Pancreas (tissue), 10 donors: ENCODE data around the gene OGFR. TPM values are rescaled to one million over a fixed set of nuclear protein-coding genes. Genes with fewer than 3 reads are reported as not detected.

ENCODE experiments used
- ATAC-seq, 4 donors: fragments of 200-7000 bp; cut with Tn5 transposase; one replicate each; pipeline versions ENCODE4 v1.8.0 to v1.9.1; 2020; ENCODE audit warnings: mild to moderate bottlenecking in 4 of 4, moderate library complexity in 4 of 4
- DNase-seq, 6 donors: peaks; one replicate each; pipeline ENCODE4 v3.0.0-alpha.2; 2020
- FAIRE-seq: peaks from 2 replicates; lab custom pipeline; 2012; peaks lifted over from hg19 to GRCh38; lab: Jason Lieb, UNC
- H3K27ac ChIP-seq, 4 donors: fragments of 200-600 bp; sonication (generic); 1 replicate in 3 of 4; 2 replicates in 1 of 4; pipeline versions ENCODE4 v1.5.0 to v1.8.0; 2020
- H3K27me3 ChIP-seq, 4 donors: fragments of 200-600 bp; one replicate each; pipeline ENCODE4 v1.8.0; 2021
- H3K36me3 ChIP-seq, 3 donors: fragments of 200-600 bp; sonication (generic) in 1 of 3; one replicate each; pipeline versions ENCODE4 v1.5.0 to v1.8.0; 2020 to 2021
- H3K4me1 ChIP-seq, 3 donors: fragments of 200-600 bp; one replicate each; pipeline ENCODE4 v1.8.0; 2021
- H3K4me3 ChIP-seq, 4 donors: fragments of 200-600 bp; sonication (generic) in 2 of 4; one replicate each; pipeline versions ENCODE4 v1.5.0 to v1.8.0; 2020 to 2021
- H3K9me3 ChIP-seq, 4 donors: fragments of 200-600 bp; one replicate each; pipeline ENCODE4 v1.8.0; 2021
- WGBS, 2 donors: extraction: QIAGEN DNeasy Blood & Tissue Kit; methylation state at CpG; one replicate each; pipeline ENCODE4 v1.1.7; 2013; 5-methylcytosine and 5-hydroxymethylcytosine counted together
- intact Hi-C, 3 donors: fragments of 100-400 bp; cut with DNase I; formaldehyde crosslinking; loops; one replicate each; pipeline versions ENCODE4 v1.11.1 to v1.14.2; 2022
- polyA plus RNA-seq, 2 donors: library from polyadenylated mRNA; stranded (reverse); fragments of 200-250 nt; gene quantifications; one replicate each; pipeline ENCODE4 v1.2.3, GENCODE V29; 2013
- total RNA-seq, 6 donors: library from RNA; stranded (reverse); fragmentation: NEBNext Ultra II Directional in 4 of 6; extraction: Animal tissue kit (Norgen Biotek cat#: 25700) in 4 of 6; gene quantifications; one replicate each; pipeline versions ENCODE4 v1.2.1 to v1.2.4, GENCODE V29; 2021 to 2023
- TF ChIP-seq, protein P1 (sequence below), 4 donors: fragments of 200-600 bp; sonication (generic) in 3 of 4; IDR thresholded peaks; one replicate each; pipeline versions ENCODE4 v1.5.0 to v1.8.0; 2021; ENCODE audit warnings: antibody characterized with exemption in 4 of 4
- donor health status: healthy with polysubstance abuse.
- donor health status: DM: no; HTN: no; CAD: no; lungs with moderate emphysema.
- donor health status: DM: no; HTN: no; CAD: no.
- donor health status: control.
- donor health status: control.
- donor health status: Bipolar disorder and iron deficiency.
- donor health status: DM: yes; HTN: yes; CAD: no.
- donor health status: DM: no; HTN: no; CAD: no.
- donor health status: DM: no; HTN: no; CAD: no.
- donor health status: DM: yes; HTN: yes; CAD: no.

Gene OGFR
- total and polyA plus RNA-seq, 8 donors, result 18.1 to 79.5 (median 23.0) TPM

DNA sequence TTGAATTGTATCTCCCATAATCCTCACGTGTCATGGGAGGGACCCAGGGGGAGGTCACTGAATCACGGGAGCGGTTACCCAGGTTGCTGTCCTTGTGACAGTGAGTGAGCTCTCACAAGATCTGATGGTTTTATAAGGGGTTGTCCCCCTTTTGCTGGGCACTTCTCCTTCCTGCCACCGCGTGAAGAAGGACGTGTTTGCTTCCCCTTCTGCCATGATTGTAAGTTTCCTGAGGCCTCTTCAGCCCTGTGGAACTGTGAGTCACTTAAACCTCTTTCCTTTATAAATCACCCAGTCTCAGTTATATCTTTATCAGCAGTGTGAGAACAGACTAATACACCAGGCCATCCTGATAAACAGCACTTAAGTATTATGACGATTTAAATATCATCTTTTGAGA lies 17.3 kb upstream of the OGFR start:
- ATAC-seq (no peak), FAIRE-seq (no peak)
- intact Hi-C loops, result loop anchor here in 2 of 3 donors (5.0 to 10.0 kb wide), 3 partner anchors 103 to 283 kb away; no protein-coding TSS in a partner anchor

GRCh38 chr20:62787866-62788265 lies 16.8 kb upstream of the OGFR start:
- H3K27me3 ChIP-seq, result no peaks in the 10 kb centered on the region
- no peak overlapping the region for H3K4me3 ChIP-seq
- FAIRE-seq (no peak), ATAC-seq (no peak), DNase-seq (no peak)
- WGBS, 2 donors, result 54 to 74% methylated on average over 5 of the region's 5 CpGs
- no peaks in the 10 kb centered on the region for H3K4me1 ChIP-seq
- H3K9me3 ChIP-seq, result no peaks in the 10 kb centered on the region
- TF ChIP-seq, protein P1, sequence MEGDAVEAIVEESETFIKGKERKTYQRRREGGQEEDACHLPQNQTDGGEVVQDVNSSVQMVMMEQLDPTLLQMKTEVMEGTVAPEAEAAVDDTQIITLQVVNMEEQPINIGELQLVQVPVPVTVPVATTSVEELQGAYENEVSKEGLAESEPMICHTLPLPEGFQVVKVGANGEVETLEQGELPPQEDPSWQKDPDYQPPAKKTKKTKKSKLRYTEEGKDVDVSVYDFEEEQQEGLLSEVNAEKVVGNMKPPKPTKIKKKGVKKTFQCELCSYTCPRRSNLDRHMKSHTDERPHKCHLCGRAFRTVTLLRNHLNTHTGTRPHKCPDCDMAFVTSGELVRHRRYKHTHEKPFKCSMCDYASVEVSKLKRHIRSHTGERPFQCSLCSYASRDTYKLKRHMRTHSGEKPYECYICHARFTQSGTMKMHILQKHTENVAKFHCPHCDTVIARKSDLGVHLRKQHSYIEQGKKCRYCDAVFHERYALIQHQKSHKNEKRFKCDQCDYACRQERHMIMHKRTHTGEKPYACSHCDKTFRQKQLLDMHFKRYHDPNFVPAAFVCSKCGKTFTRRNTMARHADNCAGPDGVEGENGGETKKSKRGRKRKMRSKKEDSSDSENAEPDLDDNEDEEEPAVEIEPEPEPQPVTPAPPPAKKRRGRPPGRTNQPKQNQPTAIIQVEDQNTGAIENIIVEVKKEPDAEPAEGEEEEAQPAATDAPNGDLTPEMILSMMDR (IDR thresholded peaks at IDR 0.05), result no peak
- H3K36me3 ChIP-seq, result no peaks in the 10 kb centered on the region
- intact Hi-C loops, result loop anchor here in 2 of 3 donors (5.0 to 10.0 kb wide), 3 partner anchors 103 to 283 kb away; no protein-coding TSS in a partner anchor
- H3K27ac ChIP-seq, result no peak overlapping the region

More for the DNA sequence above, 17.3 kb upstream of the OGFR start:
- no peaks in the 10 kb centered on the region for H3K27me3 ChIP-seq
- TF ChIP-seq, protein P1 (IDR thresholded peaks at IDR 0.05), result no peak
- no peak overlapping the region for H3K27ac ChIP-seq
- no peaks in the 10 kb centered on the region for H3K4me1 ChIP-seq
- H3K9me3 ChIP-seq, result no peaks in the 10 kb centered on the region
- no peaks in the 10 kb centered on the region for H3K36me3 ChIP-seq
- 51 to 64% methylated on average over 7 of the region's 7 CpGs for WGBS, 2 donors
- DNase-seq, result no peak
- H3K4me3 ChIP-seq, result no peak overlapping the region

DNA sequence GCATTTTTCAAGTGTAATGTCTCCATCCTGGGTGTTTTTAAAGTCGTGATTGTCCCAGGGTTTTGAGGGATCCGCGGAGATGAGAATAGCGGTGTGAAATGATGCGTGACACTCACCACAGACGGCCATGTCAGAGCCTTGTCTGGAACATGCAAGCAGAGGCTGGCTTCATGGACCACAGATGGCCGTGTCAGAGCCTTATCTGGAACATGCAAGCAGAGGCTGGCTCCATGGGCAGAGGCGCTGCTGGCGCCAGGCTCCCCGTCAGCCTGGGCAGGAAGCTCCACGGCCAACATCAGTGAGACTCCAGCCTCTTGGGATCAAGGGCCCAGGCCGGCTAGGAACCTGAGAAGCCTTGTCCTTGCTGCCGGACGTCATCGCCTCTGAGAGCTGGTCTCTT lies 16.0 kb upstream of the OGFR start:
- intact Hi-C loops, result loop anchor here in 2 of 3 donors (5.0 to 10.0 kb wide), 3 partner anchors 104 to 284 kb away; no protein-coding TSS in a partner anchor
- Histone ChIP-seq H3K4me1 (peaks cover 0 to 3% (median 1%) of the 10 kb centered on the region in 3 donors), H3K9me3 (no peaks in the 10 kb centered on the region), H3K27me3 (no peaks in the 10 kb centered on the region), H3K4me3 (no peak overlapping the region), H3K36me3 (no peaks in the 10 kb centered on the region), H3K27ac (no peak overlapping the region)
- ATAC-seq (no peak), DNase-seq (no peak), FAIRE-seq (no peak)
- TF ChIP-seq, protein P1 (IDR thresholded peaks at IDR 0.05), result no peak
- WGBS, 2 donors, result 54 to 66% methylated on average over 15 of the region's 15 CpGs

DNA sequence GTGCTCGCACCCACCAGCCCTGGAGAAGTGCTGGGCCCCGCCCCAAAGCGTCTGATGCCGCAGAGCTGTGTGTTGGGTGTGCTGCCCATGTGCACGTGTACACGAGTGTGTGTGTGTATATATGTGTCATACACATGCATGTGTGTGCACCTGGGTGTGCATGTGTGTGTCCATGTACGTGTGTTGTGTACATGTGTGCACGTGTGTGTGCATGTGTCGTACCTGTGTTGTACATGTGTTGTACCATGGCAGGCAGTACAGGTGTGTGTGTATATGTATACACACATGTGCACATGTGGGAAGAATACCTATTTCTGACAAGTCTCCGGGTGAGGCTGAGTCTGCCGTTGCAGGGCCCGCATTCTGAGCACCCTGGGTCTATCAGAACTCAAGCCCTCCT lies 14.6 kb upstream of the OGFR start:
- Histone ChIP-seq H3K36me3 (no peaks in the 10 kb centered on the region), H3K4me1 (peaks cover 0 to 5% (median 3%) of the 10 kb centered on the region in 3 donors), H3K27me3 (no peaks in the 10 kb centered on the region), H3K9me3 (no peaks in the 10 kb centered on the region), H3K27ac (no peak overlapping the region), H3K4me3 (no peak overlapping the region)
- TF ChIP-seq, protein P1 (IDR thresholded peaks at IDR 0.05), result no peak
- ATAC-seq (no peak), FAIRE-seq (no peak), DNase-seq (no peak)
- intact Hi-C loops, result no loop called here
- WGBS, 2 donors, result 72 to 82% methylated on average over 12 of the region's 12 CpGs
